ENCODE data around the gene POMP.

Gene POMP

GRCh38 chr13:28699246-28699645 lies 40.3 kb downstream of the POMP start:
- Histone ChIP-seq H3K4me3 (ENCODE audit: severe bottlenecking) (no peak overlapping the region), H3K9me3 (ENCODE audit: severe bottlenecking) (no peaks in the 10 kb centered on the region), H3K4me1 (ENCODE audit: insufficient read depth, poor library complexity, severe bottlenecking) (peaks cover 1% of the 10 kb centered on the region), H3K36me3 (ENCODE audit: low read depth) (0 out of 2 replicates have a peak, but pooled peaks cover 3% of the 10 kb centered on the region), H3K27ac (ENCODE audit: poor library complexity, severe bottlenecking) (no peak overlapping the region), H3K27me3 (ENCODE audit: insufficient read depth, poor library complexity, severe bottlenecking) (no peaks in the 10 kb centered on the region)
- DNase-seq (ENCODE audit: low spot score): no peak
- ATAC-seq (ENCODE audit: low read depth): no peak
- no peak for TF ChIP-seq CTCF (IDR thresholded peaks at IDR 0.05; ENCODE audit: poor library complexity, severe bottlenecking)

- DNase-seq (ENCODE audit: low spot score): no peak
Measured at GRCh38 chr13:28704282-28704681, 45.4 kb downstream of the POMP start.

GRCh38 chr13:28704919-28705318 lies 46.0 kb downstream of the POMP start:
- ATAC-seq (ENCODE audit: low read depth) (no peak), DNase-seq (ENCODE audit: low spot score) (no peak)
- H3K9me3 ChIP-seq (ENCODE audit: severe bottlenecking): no peaks in the 10 kb centered on the region
- H3K4me3 ChIP-seq (ENCODE audit: severe bottlenecking): no peak overlapping the region
- H3K27me3 ChIP-seq (ENCODE audit: insufficient read depth, poor library complexity, severe bottlenecking): no peaks in the 10 kb centered on the region
- no peaks in the 10 kb centered on the region for H3K4me1 ChIP-seq (ENCODE audit: insufficient read depth, poor library complexity, severe bottlenecking)
- H3K36me3 ChIP-seq (ENCODE audit: low read depth): 0 out of 2 replicates have a peak, but pooled peaks cover 3% of the 10 kb centered on the region
- no peak overlapping the region for H3K27ac ChIP-seq (ENCODE audit: poor library complexity, severe bottlenecking)
- no peak for TF ChIP-seq CTCF (IDR thresholded peaks at IDR 0.05; ENCODE audit: poor library complexity, severe bottlenecking)

More at GRCh38 chr13:28704282-28704681, 45.4 kb downstream of the POMP start:
- Histone ChIP-seq H3K27me3 (ENCODE audit: insufficient read depth, poor library complexity, severe bottlenecking) (no peaks in the 10 kb centered on the region), H3K27ac (ENCODE audit: poor library complexity, severe bottlenecking) (no peak overlapping the region), H3K4me3 (ENCODE audit: severe bottlenecking) (no peak overlapping the region), H3K9me3 (ENCODE audit: severe bottlenecking) (no peaks in the 10 kb centered on the region), H3K36me3 (ENCODE audit: low read depth) (0 out of 2 replicates have a peak, but pooled peaks cover 3% of the 10 kb centered on the region), H3K4me1 (ENCODE audit: insufficient read depth, poor library complexity, severe bottlenecking) (no peaks in the 10 kb centered on the region)
- TF ChIP-seq CTCF (IDR thresholded peaks at IDR 0.05; ENCODE audit: poor library complexity, severe bottlenecking): no peak
- ATAC-seq (ENCODE audit: low read depth): no peak

GRCh38 chr13:28705461-28706083 lies 46.6 kb downstream of the POMP start:
- ATAC-seq (ENCODE audit: low read depth): no peak
- H3K27ac ChIP-seq (ENCODE audit: poor library complexity, severe bottlenecking): no peak overlapping the region
- DNase-seq (ENCODE audit: low spot score): no peak
- no peaks in the 10 kb centered on the region for H3K9me3 ChIP-seq (ENCODE audit: severe bottlenecking)
- no peaks in the 10 kb centered on the region for H3K4me1 ChIP-seq (ENCODE audit: insufficient read depth, poor library complexity, severe bottlenecking)
- H3K27me3 ChIP-seq (ENCODE audit: insufficient read depth, poor library complexity, severe bottlenecking): no peaks in the 10 kb centered on the region
- H3K36me3 ChIP-seq (ENCODE audit: low read depth): 0 out of 2 replicates have a peak, but pooled peaks cover 3% of the 10 kb centered on the region
- no peak overlapping the region for H3K4me3 ChIP-seq (ENCODE audit: severe bottlenecking)
- no peak for TF ChIP-seq CTCF (IDR thresholded peaks at IDR 0.05; ENCODE audit: poor library complexity, severe bottlenecking)
